Upper lobe of left lung (tissue), 6 donors: ENCODE measurements around the gene C4orf51. TPM values are rescaled to one million over a fixed set of nuclear protein-coding genes. Genes with fewer than 3 reads are reported as not detected.

Source experiments
- ATAC-seq, 2 donors: fragments of 200-7000 bp; cut with Tn5 transposase; one replicate each; pipeline ENCODE4 v1.9.1; 2022; ENCODE audit warnings: mild to moderate bottlenecking in 2 of 2, moderate library complexity in 2 of 2; ENCODE audit not compliant: low FRiP score in 2 of 2
- DNase-seq, 2 donors: peaks; one replicate each; pipeline ENCODE4 v3.0.0-alpha.2; 2019 to 2020
- H3K27ac ChIP-seq, 4 donors: fragments of 200-600 bp; sonication (generic); one replicate each; pipeline ENCODE4 v1.5.1; 2016 to 2019
- H3K27me3 ChIP-seq, 4 donors: fragments of 200-600 bp; sonication (generic); one replicate each; pipeline ENCODE4 v1.5.1; 2017 to 2019
- H3K36me3 ChIP-seq, 4 donors: fragments of 200-600 bp; sonication (generic); one replicate each; pipeline ENCODE4 v1.5.1; 2016 to 2019
- H3K4me1 ChIP-seq, 4 donors: fragments of 200-600 bp; sonication (generic); one replicate each; pipeline ENCODE4 v1.5.1; 2018 to 2019
- H3K4me3 ChIP-seq, 4 donors: fragments of 200-600 bp; sonication (generic); one replicate each; pipeline ENCODE4 v1.5.1; 2017 to 2019; ENCODE audit warnings: mild to moderate bottlenecking in 2 of 4, moderate library complexity in 1 of 4
- H3K9me3 ChIP-seq, 4 donors: fragments of 200-600 bp; sonication (generic); one replicate each; pipeline ENCODE4 v1.5.1; 2018 to 2019
- CTCF ChIP-seq, 6 experiments: fragments of 450-650 bp in 4 of 6; fragments of 200-600 bp in 2 of 6; sonication (generic) in 2 of 6; IDR thresholded peaks; one replicate each; pipeline ENCODE4 v1.5.1; 2016 to 2019; ENCODE audit warnings: antibody characterized with exemption in 6 of 6
- EP300 ChIP-seq, 4 donors: sonication (generic); formaldehyde crosslinking; IDR thresholded peaks; one replicate each; pipeline ENCODE4 v1.5.1; 2017; ENCODE audit warnings: antibody characterized with exemption in 4 of 4, control low read depth in 2 of 4
- POLR2A ChIP-seq, 4 donors: fragments of 450-650 bp; IDR thresholded peaks; one replicate each; pipeline ENCODE4 v1.5.1; 2016 to 2017; ENCODE audit warnings: antibody characterized with exemption in 4 of 4, mild to moderate bottlenecking in 2 of 4
- POLR2AphosphoS5 ChIP-seq, 2 donors: sonication (generic); formaldehyde crosslinking; IDR thresholded peaks; one replicate each; pipeline ENCODE4 v1.5.1; 2017; ENCODE audit warnings: antibody characterized with exemption in 2 of 2
- WGBS, 2 donors: methylation state at CpG; one replicate each; pipeline ENCODE4 v1.1.5; 2017 to 2018; 5-methylcytosine and 5-hydroxymethylcytosine counted together
- total RNA-seq, 6 donors: library from RNA; depleted of rRNA in 4 of 6; stranded (reverse); fragments of >200 nt in 4 of 6; gene quantifications; one replicate each; pipeline versions ENCODE4 v1.1.0 to v1.2.1, GENCODE V29; 2016 to 2021
- donor health status: DM: no; HTN: no; CAD: no; lungs with moderate emphysema.
- donor health status: DM: no; HTN: yes; CAD: no; lungs with severe emphysema.

C4orf51 gene
- total RNA-seq, 6 donors from 2014 or later, result not detected

- H3K27ac ChIP-seq, result no peak overlapping the region
- TF ChIP-seq EP300 (IDR thresholded peaks at IDR 0.05) (no peak), CTCF (IDR thresholded peaks at IDR 0.05) (no peak), POLR2AphosphoS5 (IDR thresholded peaks at IDR 0.05) (no peak), POLR2A (IDR thresholded peaks at IDR 0.05) (no peak)
- H3K9me3 ChIP-seq, result no peaks in the 10 kb centered on the region
- no peak overlapping the region for H3K4me3 ChIP-seq
- DNase-seq (no peak), ATAC-seq (no peak)
- H3K27me3 ChIP-seq, result no peaks in the 10 kb centered on the region
- no peaks in the 10 kb centered on the region for H3K4me1 ChIP-seq
- WGBS, 2 donors, result 92 to 94% methylated on average over 4 of the region's 4 CpGs
- peaks cover 6 to 23% (median 22%) of the 10 kb centered on the region in 4 donors for H3K36me3 ChIP-seq
Observed at GRCh38 chr4:145763399-145763798, 83.5 kb downstream of the C4orf51 start.

GRCh38 chr4:145766273-145766672 is 86.3 kb downstream of the C4orf51 start:
- WGBS, 2 donors, result 92 to 94% methylated on average over 5 of the region's 5 CpGs
- DNase-seq (no peak), ATAC-seq (no peak)
- Histone ChIP-seq H3K36me3 (peaks cover 0 to 17% (median 12%) of the 10 kb centered on the region in 4 donors), H3K4me1 (no peaks in the 10 kb centered on the region), H3K27me3 (no peaks in the 10 kb centered on the region), H3K9me3 (no peaks in the 10 kb centered on the region), H3K4me3 (no peak overlapping the region), H3K27ac (no peak overlapping the region)
- no peak for TF ChIP-seq CTCF (IDR thresholded peaks at IDR 0.05)
- TF ChIP-seq EP300 (IDR thresholded peaks at IDR 0.05), result no peak
- no peak for TF ChIP-seq POLR2AphosphoS5 (IDR thresholded peaks at IDR 0.05)
- TF ChIP-seq POLR2A (IDR thresholded peaks at IDR 0.05), result no peak

- Histone ChIP-seq H3K9me3 (no peaks in the 10 kb centered on the region), H3K4me1 (no peaks in the 10 kb centered on the region), H3K36me3 (peaks cover 3 to 26% (median 7%) of the 10 kb centered on the region in 4 donors), H3K27me3 (no peaks in the 10 kb centered on the region), H3K4me3 (no peak overlapping the region), H3K27ac (no peak overlapping the region)
- TF ChIP-seq EP300 (IDR thresholded peaks at IDR 0.05) (no peak), POLR2A (IDR thresholded peaks at IDR 0.05) (no peak), POLR2AphosphoS5 (IDR thresholded peaks at IDR 0.05) (no peak), CTCF (IDR thresholded peaks at IDR 0.05) (no peak)
- 63 to 65% methylated on average over 2 of the region's 2 CpGs for WGBS, 2 donors
- DNase-seq, result no peak
- ATAC-seq, result no peak
Observed at GRCh38 chr4:145769450-145770037, 89.6 kb downstream of the C4orf51 start.

GRCh38 chr4:145770124-145770523 is 90.2 kb downstream of the C4orf51 start:
- TF ChIP-seq POLR2A (IDR thresholded peaks at IDR 0.05), result no peak
- TF ChIP-seq CTCF (IDR thresholded peaks at IDR 0.05), result no peak
- no peak for TF ChIP-seq EP300 (IDR thresholded peaks at IDR 0.05)
- no peak for TF ChIP-seq POLR2AphosphoS5 (IDR thresholded peaks at IDR 0.05)
- 76 to 84% methylated on average over 4 of the region's 4 CpGs for WGBS, 2 donors
- H3K27ac ChIP-seq, result no peak overlapping the region
- peaks cover 0 to 20% (median 7%) of the 10 kb centered on the region in 4 donors for H3K36me3 ChIP-seq
- no peaks in the 10 kb centered on the region for H3K27me3 ChIP-seq
- no peak for DNase-seq
- ATAC-seq, result no peak
- no peaks in the 10 kb centered on the region for H3K4me1 ChIP-seq
- no peak overlapping the region for H3K4me3 ChIP-seq
- no peaks in the 10 kb centered on the region for H3K9me3 ChIP-seq

GRCh38 chr4:145772347-145772746 is 92.4 kb downstream of the C4orf51 start:
- Histone ChIP-seq H3K27me3 (no peaks in the 10 kb centered on the region), H3K27ac (no peak overlapping the region), H3K4me1 (no peaks in the 10 kb centered on the region), H3K36me3 (peaks cover 0 to 18% (median 6%) of the 10 kb centered on the region in 4 donors), H3K9me3 (no peaks in the 10 kb centered on the region), H3K4me3 (no peak overlapping the region)
- no peak for ATAC-seq
- no peak for DNase-seq
- no peak for TF ChIP-seq POLR2A (IDR thresholded peaks at IDR 0.05)
- no peak for TF ChIP-seq CTCF (IDR thresholded peaks at IDR 0.05)
- TF ChIP-seq EP300 (IDR thresholded peaks at IDR 0.05), result no peak
- TF ChIP-seq POLR2AphosphoS5 (IDR thresholded peaks at IDR 0.05), result no peak
- 90 to 93% methylated on average over 2 of the region's 2 CpGs for WGBS, 2 donors
